OCI-LY3 (cell line): ENCODE data around the gene CLSTN2.

ENCODE experiments used
- H2AFZ ChIP-seq: fragments of 200-600, 300-600 bp; shearing (Covaris generic); 2 replicates; pipeline ENCODE4 v1.6.0; 2014; ENCODE audit warnings: antibody characterized with exemption, low read depth, low read length
- H3K27ac ChIP-seq: fragments of 200-600, 300-600 bp; sonication (generic); 2 replicates; pipeline ENCODE4 v1.5.1; 2014; ENCODE audit warnings: mild to moderate bottlenecking, low read length, moderate library complexity, mixed read lengths
- H3K27me3 ChIP-seq: fragments of 200-600, 300-600 bp; sonication (generic); 2 replicates; pipeline ENCODE4 v1.6.1; 2014; ENCODE audit warnings: low read depth, low read length, mixed read lengths
- H3K36me3 ChIP-seq: fragments of 200-600, 300-600 bp; sonication (generic); replicated peaks from 2 replicates; pipeline ENCODE3; 2014; ENCODE audit warnings: low read depth, low read length, mixed read lengths
- H3K4me1 ChIP-seq: fragments of 300-600, 200-600 bp; sonication (generic); 2 replicates; pipeline ENCODE4 v1.6.1; 2014; ENCODE audit warnings: low read length, mixed read lengths
- H3K4me2 ChIP-seq: fragments of 200-600, 300-600 bp; sonication (generic); 2 replicates; pipeline ENCODE4 v1.6.1; 2014; ENCODE audit warnings: low read length, mixed read lengths
- H3K4me3 ChIP-seq: fragments of 300-600, 200-600 bp; sonication (generic); 2 replicates; pipeline ENCODE4 v1.5.1; 2014; ENCODE audit warnings: antibody characterized with exemption, mild to moderate bottlenecking, low read length, moderate library complexity
- H3K79me2 ChIP-seq: fragments of 300-600, 200-600 bp; shearing (Covaris generic); 2 replicates; pipeline ENCODE4 v1.6.1; 2014; ENCODE audit warnings: mild to moderate bottlenecking, low read length, mixed read lengths
- H3K9ac ChIP-seq: fragments of 300-600, 200-600 bp; shearing (Covaris generic); 2 replicates; pipeline ENCODE4 v1.6.0; 2014; ENCODE audit warnings: mild to moderate bottlenecking, low read length, moderate library complexity
- H3K9me3 ChIP-seq: fragments of 200-600, 300-600 bp; shearing (Covaris generic); 2 replicates; pipeline ENCODE4 v1.6.1; 2014; ENCODE audit warnings: low read length, mixed read lengths; ENCODE audit not compliant: insufficient read depth
- H4K20me1 ChIP-seq: fragments of 200-600, 300-600 bp; sonication (generic); 2 replicates; pipeline ENCODE4 v1.6.1; 2016; ENCODE audit warnings: low read length, mixed read lengths; ENCODE audit not compliant: insufficient read depth
- EZH2phosphoT487 ChIP-seq: fragments of 200-600 bp; shearing (Covaris generic); IDR thresholded peaks from 2 replicates; pipeline ENCODE4 v1.6.1; 2018; ENCODE audit warnings: antibody characterized with exemption, mixed run types, low read depth
- TF ChIP-seq, protein P1 (sequence below): fragments of 200-600, 300-600 bp; sonication (generic); IDR thresholded peaks from 2 replicates; pipeline ENCODE4 v1.5.1; 2014; ENCODE audit warnings: antibody characterized with exemption, low read length, low read depth

The CLSTN2 gene

DNA sequence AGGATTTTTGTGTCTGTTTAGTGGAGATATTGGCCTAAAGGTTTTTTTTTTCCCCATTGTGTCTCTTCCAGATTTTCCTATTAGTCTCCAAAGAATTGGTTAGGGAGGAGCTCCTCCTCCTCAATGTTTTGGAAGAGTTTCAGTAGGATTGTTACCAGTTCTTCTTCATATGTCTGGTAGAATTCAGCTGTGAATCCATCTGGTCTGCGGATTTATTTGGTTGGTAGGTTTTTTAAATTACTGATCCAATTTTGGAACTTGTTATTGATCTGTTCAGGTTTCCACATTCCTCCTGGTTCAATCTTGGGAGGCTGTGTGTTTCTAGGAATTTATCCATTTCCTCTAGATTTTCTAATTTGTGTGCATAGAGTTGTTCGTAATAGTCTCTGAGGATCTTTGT is 222.2 kb downstream of the CLSTN2 start:
- H3K4me2 ChIP-seq, result no peak overlapping the region
- H3K79me2 ChIP-seq, result no peaks in the 10 kb centered on the region
- TF ChIP-seq, protein P1, sequence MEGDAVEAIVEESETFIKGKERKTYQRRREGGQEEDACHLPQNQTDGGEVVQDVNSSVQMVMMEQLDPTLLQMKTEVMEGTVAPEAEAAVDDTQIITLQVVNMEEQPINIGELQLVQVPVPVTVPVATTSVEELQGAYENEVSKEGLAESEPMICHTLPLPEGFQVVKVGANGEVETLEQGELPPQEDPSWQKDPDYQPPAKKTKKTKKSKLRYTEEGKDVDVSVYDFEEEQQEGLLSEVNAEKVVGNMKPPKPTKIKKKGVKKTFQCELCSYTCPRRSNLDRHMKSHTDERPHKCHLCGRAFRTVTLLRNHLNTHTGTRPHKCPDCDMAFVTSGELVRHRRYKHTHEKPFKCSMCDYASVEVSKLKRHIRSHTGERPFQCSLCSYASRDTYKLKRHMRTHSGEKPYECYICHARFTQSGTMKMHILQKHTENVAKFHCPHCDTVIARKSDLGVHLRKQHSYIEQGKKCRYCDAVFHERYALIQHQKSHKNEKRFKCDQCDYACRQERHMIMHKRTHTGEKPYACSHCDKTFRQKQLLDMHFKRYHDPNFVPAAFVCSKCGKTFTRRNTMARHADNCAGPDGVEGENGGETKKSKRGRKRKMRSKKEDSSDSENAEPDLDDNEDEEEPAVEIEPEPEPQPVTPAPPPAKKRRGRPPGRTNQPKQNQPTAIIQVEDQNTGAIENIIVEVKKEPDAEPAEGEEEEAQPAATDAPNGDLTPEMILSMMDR, result no peak
- no peak for TF ChIP-seq EZH2phosphoT487
- H3K27ac ChIP-seq, result no peak overlapping the region
- H3K9me3 ChIP-seq, result peaks cover 20% of the 10 kb centered on the region; the same call in 1 of the 2 replicates
- H3K9ac ChIP-seq, result no peak overlapping the region
- H4K20me1 ChIP-seq, result no peaks in the 10 kb centered on the region
- no peaks in the 10 kb centered on the region for H3K27me3 ChIP-seq
- H3K4me1 ChIP-seq, result peaks cover 17% of the 10 kb centered on the region
- H3K4me3 ChIP-seq, result no peak overlapping the region
- H3K36me3 ChIP-seq, result peaks cover 12% of the 10 kb centered on the region
- H2AFZ ChIP-seq, result no peak overlapping the region

DNA sequence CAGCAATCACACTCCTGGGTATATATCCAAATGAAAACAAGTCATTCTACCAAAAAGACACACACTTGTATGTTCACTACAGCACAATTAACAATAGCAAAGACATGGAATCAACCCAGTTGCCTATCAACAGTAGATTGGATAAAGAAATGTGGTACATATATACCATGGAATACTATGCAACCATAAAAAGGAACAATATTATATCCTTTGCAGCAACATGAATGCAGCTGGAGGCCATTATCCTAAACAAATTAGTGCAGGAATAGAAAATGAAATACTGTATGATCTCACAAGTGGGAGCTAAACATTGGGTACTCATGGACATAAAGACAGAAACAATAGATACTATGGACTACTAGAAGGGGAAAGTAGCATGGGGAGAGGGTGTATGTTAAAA is 224.7 kb downstream of the CLSTN2 start:
- Histone ChIP-seq H3K79me2 (no peaks in the 10 kb centered on the region), H2AFZ (no peak overlapping the region), H4K20me1 (no peaks in the 10 kb centered on the region), H3K9ac (no peak overlapping the region), H3K4me2 (no peak overlapping the region), H3K27me3 (no peaks in the 10 kb centered on the region), H3K4me3 (no peak overlapping the region), H3K9me3 (peaks cover 13% of the 10 kb centered on the region; the same call in 1 of the 2 replicates), H3K4me1 (no peaks in the 10 kb centered on the region), H3K36me3 (peaks cover 5% of the 10 kb centered on the region), H3K27ac (no peak overlapping the region)
- TF ChIP-seq, protein P1, result no peak
- TF ChIP-seq EZH2phosphoT487, result no peak

DNA sequence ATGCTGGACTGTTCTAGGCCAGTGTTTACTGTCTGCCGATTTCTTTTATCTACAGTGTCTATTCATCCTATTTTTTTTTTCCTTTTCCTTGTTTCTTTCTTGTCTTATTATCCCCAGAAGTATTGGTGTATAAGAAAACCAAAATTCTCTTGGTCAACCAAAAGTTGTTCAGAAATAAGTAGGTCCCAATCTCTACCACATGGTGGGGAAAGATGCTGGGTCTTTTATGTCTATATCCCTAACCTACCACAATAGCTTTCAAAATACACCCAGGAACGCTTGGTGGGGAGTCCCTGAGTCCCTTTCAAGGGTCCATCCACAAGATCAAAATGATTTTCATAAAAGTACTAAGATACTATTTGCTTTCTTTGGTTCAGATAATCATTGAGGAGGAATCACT is 225.6 kb downstream of the CLSTN2 start:
- Histone ChIP-seq H3K4me1 (no peaks in the 10 kb centered on the region), H3K4me2 (no peak overlapping the region), H3K36me3 (no peaks in the 10 kb centered on the region), H3K27ac (no peak overlapping the region), H3K9ac (no peak overlapping the region), H3K4me3 (no peak overlapping the region), H3K9me3 (0 out of 2 replicates have a peak, but pooled peaks cover 5% of the 10 kb centered on the region), H2AFZ (no peak overlapping the region), H3K79me2 (no peaks in the 10 kb centered on the region), H4K20me1 (no peaks in the 10 kb centered on the region), H3K27me3 (no peaks in the 10 kb centered on the region)
- TF ChIP-seq, protein P1, result no peak
- no peak for TF ChIP-seq EZH2phosphoT487

DNA sequence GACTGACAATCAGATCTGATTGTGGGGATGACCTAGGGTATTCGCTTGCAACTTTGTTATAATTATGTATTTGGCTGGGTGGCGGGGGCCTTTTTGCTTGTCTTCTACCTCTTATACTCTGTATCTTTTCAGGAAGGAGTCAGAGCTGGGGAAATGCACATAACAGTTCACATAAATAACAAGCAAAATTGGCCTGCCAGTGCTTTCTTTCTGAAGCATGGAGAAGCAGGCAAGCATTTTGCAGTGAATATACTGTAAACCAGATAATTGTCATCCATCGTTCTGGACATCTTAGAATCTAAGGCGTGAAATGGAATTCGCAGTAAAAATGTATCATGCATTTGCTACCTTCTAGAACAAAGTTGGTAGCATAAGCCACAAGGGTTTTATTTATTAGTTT is 227.6 kb downstream of the CLSTN2 start:
- Histone ChIP-seq H3K36me3 (no peaks in the 10 kb centered on the region), H2AFZ (no peak overlapping the region), H3K27me3 (no peaks in the 10 kb centered on the region), H3K79me2 (no peaks in the 10 kb centered on the region), H3K4me2 (no peak overlapping the region), H3K4me3 (no peak overlapping the region), H3K4me1 (no peaks in the 10 kb centered on the region), H3K27ac (no peak overlapping the region), H3K9ac (no peak overlapping the region), H3K9me3 (no peaks in the 10 kb centered on the region), H4K20me1 (no peaks in the 10 kb centered on the region)
- TF ChIP-seq, protein P1, result no peak
- TF ChIP-seq EZH2phosphoT487, result no peak
